Sigmoid colon (tissue), 4 donors: ENCODE data around the gene OR52E6.

Source experiments
- EP300 ChIP-seq, 4 donors: sonication (generic); formaldehyde crosslinking; IDR thresholded peaks; one replicate each; pipeline ENCODE4 v1.6.1; 2017; ENCODE audit warnings: antibody characterized with exemption in 4 of 4
- POLR2AphosphoS5 ChIP-seq, 4 donors: sonication (generic); formaldehyde crosslinking; IDR thresholded peaks; one replicate each; pipeline ENCODE4 v1.6.1; 2017; ENCODE audit warnings: antibody characterized with exemption in 4 of 4
- TF ChIP-seq, protein P1 (sequence below), 4 experiments: fragments of 450-650 bp in 3 of 4; fragments of 200-600 bp in 1 of 4; IDR thresholded peaks; one replicate each; pipeline ENCODE4 v1.5.1; 2016 to 2019; ENCODE audit warnings: antibody characterized with exemption in 4 of 4, mild to moderate bottlenecking in 3 of 4, moderate library complexity in 2 of 4

GRCh38 chr11:5865826-5866225 is 24.1 kb upstream of the OR52E6 start:
- TF ChIP-seq, protein P1, sequence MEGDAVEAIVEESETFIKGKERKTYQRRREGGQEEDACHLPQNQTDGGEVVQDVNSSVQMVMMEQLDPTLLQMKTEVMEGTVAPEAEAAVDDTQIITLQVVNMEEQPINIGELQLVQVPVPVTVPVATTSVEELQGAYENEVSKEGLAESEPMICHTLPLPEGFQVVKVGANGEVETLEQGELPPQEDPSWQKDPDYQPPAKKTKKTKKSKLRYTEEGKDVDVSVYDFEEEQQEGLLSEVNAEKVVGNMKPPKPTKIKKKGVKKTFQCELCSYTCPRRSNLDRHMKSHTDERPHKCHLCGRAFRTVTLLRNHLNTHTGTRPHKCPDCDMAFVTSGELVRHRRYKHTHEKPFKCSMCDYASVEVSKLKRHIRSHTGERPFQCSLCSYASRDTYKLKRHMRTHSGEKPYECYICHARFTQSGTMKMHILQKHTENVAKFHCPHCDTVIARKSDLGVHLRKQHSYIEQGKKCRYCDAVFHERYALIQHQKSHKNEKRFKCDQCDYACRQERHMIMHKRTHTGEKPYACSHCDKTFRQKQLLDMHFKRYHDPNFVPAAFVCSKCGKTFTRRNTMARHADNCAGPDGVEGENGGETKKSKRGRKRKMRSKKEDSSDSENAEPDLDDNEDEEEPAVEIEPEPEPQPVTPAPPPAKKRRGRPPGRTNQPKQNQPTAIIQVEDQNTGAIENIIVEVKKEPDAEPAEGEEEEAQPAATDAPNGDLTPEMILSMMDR (IDR thresholded peaks at IDR 0.05) = no peak
- TF ChIP-seq POLR2AphosphoS5 (IDR thresholded peaks at IDR 0.05) (no peak), EP300 (IDR thresholded peaks at IDR 0.05) (no peak)
